Activated CD8-positive, alpha-beta T cell treated with anti-CD3 and anti-CD28 coated beads, Interleukin-2, amount 10 ng/mL, durations not matched to agents 7 days and 5 days (primary cell): Measurements from ENCODE around the gene ACY1. TPM values are rescaled to one million over a fixed set of nuclear protein-coding genes. Genes with fewer than 3 reads are reported as not detected.

ENCODE experiments used
- ATAC-seq: fragments of 150-1000 bp; cut with Tn5 transposase; one replicate; pipeline ENCODE4 v1.10.0; 2021; ENCODE audit warnings: moderate library complexity
- CTCF ChIA-PET: fragments of 350-600 bp; sonication (Branson Sonifier 250); formaldehyde crosslinking; loops from one replicate; lab custom pipeline; 2021; ENCODE audit warnings: antibody characterized with exemption; lab: Charles Lee
- POLR2A ChIA-PET: fragments of 350-600 bp; sonication (Branson Sonifier 250); formaldehyde crosslinking; loops from one replicate; lab custom pipeline; 2021; ENCODE audit warnings: antibody characterized with exemption; lab: Charles Lee
- DNase-seq: peaks from one replicate; pipeline ENCODE4 v3.0.0-alpha.2; 2020
- H3K27ac Mint-ChIP-seq: one replicate; pipeline ENCODE4 v1.8.0; 2021; ENCODE audit warnings: mild to moderate bottlenecking, mixed read lengths
- H3K27me3 Mint-ChIP-seq: one replicate; pipeline ENCODE4 v1.8.0; 2021; ENCODE audit warnings: low read depth, mixed read lengths
- H3K36me3 Mint-ChIP-seq: one replicate; pipeline ENCODE4 v1.8.0; 2021; ENCODE audit warnings: low read depth, mixed read lengths
- H3K4me1 Mint-ChIP-seq: one replicate; pipeline ENCODE4 v1.8.0; 2021; ENCODE audit warnings: low read depth, mixed read lengths
- H3K4me3 Mint-ChIP-seq: one replicate; pipeline ENCODE4 v1.8.0; 2021; ENCODE audit warnings: mild to moderate bottlenecking, mixed read lengths
- H3K9me3 Mint-ChIP-seq: one replicate; pipeline ENCODE4 v1.8.0; 2022; ENCODE audit warnings: mixed read lengths; ENCODE audit not compliant: insufficient read depth
- total RNA-seq, 2 experiments: library from RNA; stranded (reverse); gene quantifications; one replicate each; pipeline ENCODE4 v1.2.3, GENCODE V29; 2021

Gene ACY1
- total RNA-seq, 2 experiments from 2014 or later: 17.4 to 21.2 TPM

GRCh38 chr3:52013802-52014598 is 30.7 kb downstream of the ACY1 start:
- peaks cover 3% of the 10 kb centered on the region for H3K27me3 Mint-ChIP-seq
- DNase-seq: no peak
- H3K27ac Mint-ChIP-seq: no peak overlapping the region
- no peaks in the 10 kb centered on the region for H3K36me3 Mint-ChIP-seq
- no peak for ATAC-seq
- no peak overlapping the region for H3K4me3 Mint-ChIP-seq
- H3K9me3 Mint-ChIP-seq: no peaks in the 10 kb centered on the region
- ChIA-PET CTCF (interaction anchor here (0.8 to 1.7 kb wide), 5 partner anchors 12 to 110 kb away, joined by 3 to 5 read pairs (median 4); no protein-coding TSS in a partner anchor), POLR2A (interaction anchor here (1.5 kb wide), 1 partner anchor 13 kb away, joined by 3 read pairs; no protein-coding TSS in a partner anchor)
- peaks cover 3% of the 10 kb centered on the region for H3K4me1 Mint-ChIP-seq

GRCh38 chr3:52014613-52015012 is 31.3 kb downstream of the ACY1 start:
- H3K9me3 Mint-ChIP-seq: no peaks in the 10 kb centered on the region
- peaks cover 3% of the 10 kb centered on the region for H3K27me3 Mint-ChIP-seq
- no peak overlapping the region for H3K4me3 Mint-ChIP-seq
- peaks cover 3% of the 10 kb centered on the region for H3K4me1 Mint-ChIP-seq
- CTCF ChIA-PET: interaction anchor here (0.9 to 1.7 kb wide), 5 partner anchors 13 to 109 kb away, joined by 3 to 5 read pairs (median 4); no protein-coding TSS in a partner anchor
- no peak for DNase-seq
- no peaks in the 10 kb centered on the region for H3K36me3 Mint-ChIP-seq
- POLR2A ChIA-PET: no interaction called here
- ATAC-seq: no peak
- H3K27ac Mint-ChIP-seq: no peak overlapping the region

DNA sequence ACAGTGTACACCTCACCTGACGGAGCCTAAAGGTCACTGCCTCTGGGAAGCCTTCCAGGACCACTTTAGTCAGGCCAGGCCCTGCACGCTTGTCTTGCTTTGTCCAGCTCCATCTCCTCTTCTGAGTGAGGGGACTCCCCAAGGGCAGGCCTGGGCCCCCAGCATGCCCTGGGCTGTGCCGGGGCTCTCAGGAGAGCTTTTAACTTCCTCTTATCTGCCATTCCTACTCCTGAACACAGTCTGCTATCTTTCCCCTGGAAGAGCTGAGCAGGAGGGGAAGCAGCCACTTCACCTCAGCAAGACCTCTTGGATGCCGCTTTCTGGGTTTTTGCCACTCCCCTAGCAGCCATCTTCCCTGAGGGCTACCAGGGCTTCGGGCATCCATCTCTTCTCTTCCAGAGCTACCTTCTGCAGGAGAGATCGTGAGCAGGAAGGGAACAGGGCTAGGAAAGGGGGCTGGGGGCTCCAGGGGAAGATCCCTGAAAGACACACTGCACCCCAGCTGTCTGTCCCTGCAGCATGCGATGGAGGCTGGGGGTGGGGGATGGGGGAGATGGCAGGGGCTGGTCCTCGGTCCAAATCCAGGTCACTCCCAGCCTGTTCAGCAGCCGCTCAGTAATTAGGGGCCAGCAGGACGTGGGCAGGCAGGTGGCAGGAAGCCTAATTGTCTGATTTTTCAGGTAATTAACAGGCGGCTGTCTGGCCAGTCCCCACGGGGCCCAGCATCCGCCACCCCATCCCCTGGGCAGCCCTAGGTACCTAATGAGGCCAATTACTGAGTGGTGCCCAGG is 32.3 kb downstream of the ACY1 start:
- ChIA-PET CTCF (interaction anchor here (0.9 to 1.7 kb wide), 5 partner anchors 14 to 105 kb away, joined by 3 to 4 read pairs (median 4); partner anchors contain the start of gene DUSP7), POLR2A (no interaction called here)
- Mint-ChIP-seq H3K27me3 (no peaks in the 10 kb centered on the region), H3K4me1 (peaks cover 3% of the 10 kb centered on the region), H3K9me3 (no peaks in the 10 kb centered on the region), H3K36me3 (no peaks in the 10 kb centered on the region), H3K27ac (no peak overlapping the region), H3K4me3 (no peak overlapping the region)
- ATAC-seq (no peak), DNase-seq (no peak)

DNA sequence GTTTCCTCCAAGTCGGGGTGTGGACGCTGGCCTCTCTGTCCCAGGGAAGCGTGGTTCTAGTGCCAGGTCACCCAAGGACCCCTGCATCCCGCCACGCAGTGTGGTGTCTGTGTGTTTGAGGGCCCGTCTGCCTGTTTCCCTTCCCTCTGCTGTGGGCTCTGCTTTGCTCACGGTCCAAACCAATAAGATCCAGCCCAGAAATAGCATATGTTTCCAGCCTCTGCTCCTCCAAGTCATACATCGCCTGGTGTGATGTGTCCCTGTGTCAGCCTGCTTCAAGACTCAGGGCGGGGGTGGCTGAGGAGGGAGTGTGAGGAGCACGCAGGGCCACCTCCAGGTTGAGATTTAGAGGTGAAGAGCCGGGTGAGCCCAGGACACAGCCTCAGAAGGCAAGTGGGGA is 34.3 kb downstream of the ACY1 start:
- H3K4me1 Mint-ChIP-seq: peaks cover 3% of the 10 kb centered on the region
- ChIA-PET POLR2A (no interaction called here), CTCF (interaction anchor here (1.0 to 2.0 kb wide), 4 partner anchors 11 to 322 kb away, joined by 4 to 9 read pairs (median 4); partner anchors contain the start of gene DUSP7)
- no peaks in the 10 kb centered on the region for H3K27me3 Mint-ChIP-seq
- ATAC-seq: no peak
- no peak for DNase-seq
- H3K9me3 Mint-ChIP-seq: no peaks in the 10 kb centered on the region
- H3K4me3 Mint-ChIP-seq: no peak overlapping the region
- no peaks in the 10 kb centered on the region for H3K36me3 Mint-ChIP-seq
- no peak overlapping the region for H3K27ac Mint-ChIP-seq

- ChIA-PET POLR2A (no interaction called here), CTCF (interaction anchor here (2.0 kb wide), 1 partner anchor 17 kb away, joined by 9 read pairs; no protein-coding TSS in a partner anchor)
- Mint-ChIP-seq H3K36me3 (no peaks in the 10 kb centered on the region), H3K27me3 (no peaks in the 10 kb centered on the region), H3K4me1 (no peaks in the 10 kb centered on the region), H3K9me3 (no peaks in the 10 kb centered on the region), H3K4me3 (no peak overlapping the region), H3K27ac (no peak overlapping the region)
- no peak for ATAC-seq
- no peak for DNase-seq
Observed at GRCh38 chr3:52018319-52019000, 35.1 kb downstream of the ACY1 start.

DNA sequence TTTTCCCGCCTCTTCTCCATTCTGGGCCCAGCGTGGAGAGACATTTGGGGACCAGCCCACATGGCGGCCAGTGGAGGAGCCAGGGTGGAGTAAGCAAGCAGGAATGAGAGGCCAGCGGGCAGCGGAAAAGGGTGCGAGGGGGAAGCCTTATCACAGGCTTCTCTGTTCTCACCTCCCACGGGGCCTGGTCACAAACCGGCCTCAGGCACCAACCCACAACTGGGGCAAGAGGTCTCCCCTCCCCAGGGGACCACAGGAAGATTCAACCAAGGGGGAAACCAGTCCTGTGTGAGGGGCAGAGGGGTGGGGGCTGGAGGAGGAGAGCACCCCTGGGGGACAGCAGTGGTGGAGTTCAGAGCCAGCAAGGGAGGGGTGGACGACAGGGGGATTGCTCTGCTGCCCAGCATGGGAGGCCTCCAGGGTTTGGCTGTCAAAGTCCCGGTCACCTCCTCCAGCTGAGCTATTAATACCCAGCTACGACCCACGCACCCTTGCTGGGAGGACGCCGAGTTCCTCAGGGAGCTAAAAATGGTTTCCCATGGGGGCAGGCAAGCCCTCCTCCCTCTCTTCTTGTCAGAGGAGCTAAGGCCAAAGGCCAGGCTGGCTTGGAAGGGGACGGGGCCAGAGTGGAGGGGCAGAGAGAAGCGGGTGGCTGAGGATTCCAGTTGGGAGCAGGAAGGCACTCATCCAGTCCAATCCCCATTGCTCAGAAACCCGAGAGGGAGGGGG is 36.2 kb downstream of the ACY1 start:
- ATAC-seq (no peak), DNase-seq (no peak)
- peaks cover 3% of the 10 kb centered on the region for H3K27me3 Mint-ChIP-seq
- H3K4me1 Mint-ChIP-seq: no peaks in the 10 kb centered on the region
- ChIA-PET POLR2A (no interaction called here), CTCF (no interaction called here)
- H3K9me3 Mint-ChIP-seq: no peaks in the 10 kb centered on the region
- H3K36me3 Mint-ChIP-seq: no peaks in the 10 kb centered on the region
- H3K4me3 Mint-ChIP-seq: no peak overlapping the region
- H3K27ac Mint-ChIP-seq: no peak overlapping the region

DNA sequence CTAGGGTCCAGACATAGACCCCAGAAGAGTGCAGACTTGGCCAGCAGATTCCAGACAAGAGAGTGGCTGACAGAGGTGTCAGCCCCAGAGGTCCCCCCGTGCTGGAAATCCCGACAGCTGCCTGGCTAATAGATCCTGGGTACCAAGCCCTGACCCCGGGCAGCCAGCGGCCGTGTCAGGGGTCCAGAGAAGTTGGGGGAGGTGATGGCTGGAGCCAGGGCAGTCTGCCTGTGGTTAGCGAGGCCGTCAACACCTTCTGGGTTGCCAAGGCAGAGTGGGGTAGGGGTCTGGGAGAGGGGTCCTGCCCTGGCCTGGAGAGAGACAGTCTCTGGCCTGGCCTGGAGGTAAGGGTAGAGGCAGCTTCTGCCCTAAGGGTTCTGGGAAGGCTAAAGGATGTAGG is 37.5 kb downstream of the ACY1 start:
- Mint-ChIP-seq H3K9me3 (no peaks in the 10 kb centered on the region), H3K27me3 (peaks cover 3% of the 10 kb centered on the region), H3K4me3 (no peak overlapping the region), H3K27ac (no peak overlapping the region), H3K4me1 (no peaks in the 10 kb centered on the region), H3K36me3 (no peaks in the 10 kb centered on the region)
- POLR2A ChIA-PET: no interaction called here
- CTCF ChIA-PET: no interaction called here
- ATAC-seq (no peak), DNase-seq (no peak)

DNA sequence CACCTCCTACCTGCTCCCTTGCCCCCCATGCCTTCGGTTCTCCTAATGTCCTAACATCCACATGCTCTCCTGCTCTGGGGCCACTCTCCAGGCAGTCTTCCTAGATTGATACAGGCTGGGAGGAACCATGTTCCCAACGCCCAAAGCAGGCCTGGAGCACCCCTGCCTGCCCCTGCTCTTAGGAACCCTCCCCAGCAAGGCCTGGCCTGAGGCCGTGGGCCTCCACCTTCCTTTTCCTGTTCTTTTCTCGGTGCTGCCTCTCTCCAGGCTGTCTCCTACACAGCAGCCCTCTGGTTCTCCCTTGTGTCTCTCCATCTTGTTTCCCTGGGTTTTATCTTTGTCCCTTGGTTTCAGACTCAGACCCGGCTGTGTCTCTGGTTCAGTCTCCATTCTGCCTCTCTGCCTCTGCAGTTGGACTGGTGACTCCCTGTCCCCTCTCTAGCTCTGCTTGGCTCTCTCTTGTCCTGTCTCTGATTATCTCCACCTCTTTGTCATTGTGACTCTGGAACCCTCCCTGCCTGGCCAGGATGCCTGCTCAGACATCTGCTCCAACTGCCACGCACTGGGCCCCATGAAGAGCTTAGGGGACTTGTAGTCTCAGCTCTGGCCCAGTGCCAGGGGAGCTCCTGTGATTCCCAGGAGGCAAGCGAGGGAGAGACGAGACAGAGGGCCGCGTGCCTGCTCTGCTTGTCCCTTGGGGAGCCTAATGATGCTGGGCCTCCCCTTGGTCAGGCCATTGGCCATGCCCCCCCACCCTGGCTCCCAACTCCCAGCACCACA is 38.3 kb downstream of the ACY1 start:
- no peaks in the 10 kb centered on the region for H3K4me1 Mint-ChIP-seq
- ATAC-seq: no peak

DNA sequence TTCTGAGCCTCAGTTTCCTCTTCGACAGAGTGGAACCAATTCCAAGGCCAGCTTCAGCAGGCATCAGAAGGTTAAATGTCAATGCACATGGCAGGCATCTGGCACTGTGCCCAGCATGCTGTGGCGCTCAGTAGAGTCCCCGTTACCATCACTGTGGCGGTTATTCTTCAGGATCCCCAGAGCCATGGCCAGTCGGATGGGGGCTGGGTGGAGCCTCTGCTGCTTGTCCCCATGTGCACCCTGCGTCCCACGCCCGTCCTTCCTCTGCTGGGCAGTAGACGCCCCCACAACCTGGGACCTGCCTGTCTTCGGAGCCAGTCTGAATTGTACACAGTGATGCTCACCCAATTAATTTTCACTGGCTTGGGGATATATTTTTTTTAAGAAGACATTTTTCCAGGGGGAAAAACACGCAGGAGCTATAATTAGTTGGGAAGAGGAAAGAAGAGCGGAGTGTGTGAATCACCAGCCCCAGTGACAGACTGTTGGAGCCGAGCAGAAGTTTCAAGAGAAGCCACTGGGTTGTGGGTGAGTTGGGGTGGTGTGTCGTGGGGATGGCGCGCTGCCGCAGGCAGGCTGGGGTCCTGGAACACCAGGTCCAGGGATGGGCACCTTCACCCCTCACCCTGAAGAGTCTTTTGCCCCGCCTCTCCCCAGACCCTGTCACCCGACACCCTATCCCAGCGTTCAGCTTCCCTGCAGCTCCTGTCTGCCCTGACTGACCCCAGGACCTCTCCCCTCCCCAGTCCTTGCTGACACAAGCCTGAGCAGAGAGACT is 39.2 kb downstream of the ACY1 start:
- DNase-seq: no peak
- H3K9me3 Mint-ChIP-seq: no peaks in the 10 kb centered on the region
- ChIA-PET POLR2A (no interaction called here), CTCF (no interaction called here)
- no peak overlapping the region for H3K4me3 Mint-ChIP-seq
- no peak for ATAC-seq
- H3K4me1 Mint-ChIP-seq: no peaks in the 10 kb centered on the region
- H3K27ac Mint-ChIP-seq: no peak overlapping the region
- peaks cover 3% of the 10 kb centered on the region for H3K27me3 Mint-ChIP-seq
- no peaks in the 10 kb centered on the region for H3K36me3 Mint-ChIP-seq

More for the DNA sequence above, 38.3 kb downstream of the ACY1 start:
- Mint-ChIP-seq H3K27me3 (peaks cover 3% of the 10 kb centered on the region), H3K4me3 (no peak overlapping the region), H3K27ac (peak overlapping the region; percentile 35), H3K36me3 (no peaks in the 10 kb centered on the region), H3K9me3 (no peaks in the 10 kb centered on the region)
- ChIA-PET CTCF (no interaction called here), POLR2A (no interaction called here)
- no peak for DNase-seq

- H3K4me3 Mint-ChIP-seq: no peak overlapping the region
- H3K27ac Mint-ChIP-seq: no peak overlapping the region
- ChIA-PET CTCF (no interaction called here), POLR2A (no interaction called here)
- H3K27me3 Mint-ChIP-seq: peaks cover 3% of the 10 kb centered on the region
- H3K4me1 Mint-ChIP-seq: no peaks in the 10 kb centered on the region
- ATAC-seq: no peak
- DNase-seq: no peak
- H3K9me3 Mint-ChIP-seq: no peaks in the 10 kb centered on the region
- H3K36me3 Mint-ChIP-seq: no peaks in the 10 kb centered on the region
Observed at GRCh38 chr3:52023101-52023770, 39.9 kb downstream of the ACY1 start.
